ENCODE measurements around the gene SUCLG2.

SUCLG2 gene

GRCh38 chr3:67647390-67647878, 7.0 kb downstream of the SUCLG2 start:
- TF ChIP-seq, protein P1, sequence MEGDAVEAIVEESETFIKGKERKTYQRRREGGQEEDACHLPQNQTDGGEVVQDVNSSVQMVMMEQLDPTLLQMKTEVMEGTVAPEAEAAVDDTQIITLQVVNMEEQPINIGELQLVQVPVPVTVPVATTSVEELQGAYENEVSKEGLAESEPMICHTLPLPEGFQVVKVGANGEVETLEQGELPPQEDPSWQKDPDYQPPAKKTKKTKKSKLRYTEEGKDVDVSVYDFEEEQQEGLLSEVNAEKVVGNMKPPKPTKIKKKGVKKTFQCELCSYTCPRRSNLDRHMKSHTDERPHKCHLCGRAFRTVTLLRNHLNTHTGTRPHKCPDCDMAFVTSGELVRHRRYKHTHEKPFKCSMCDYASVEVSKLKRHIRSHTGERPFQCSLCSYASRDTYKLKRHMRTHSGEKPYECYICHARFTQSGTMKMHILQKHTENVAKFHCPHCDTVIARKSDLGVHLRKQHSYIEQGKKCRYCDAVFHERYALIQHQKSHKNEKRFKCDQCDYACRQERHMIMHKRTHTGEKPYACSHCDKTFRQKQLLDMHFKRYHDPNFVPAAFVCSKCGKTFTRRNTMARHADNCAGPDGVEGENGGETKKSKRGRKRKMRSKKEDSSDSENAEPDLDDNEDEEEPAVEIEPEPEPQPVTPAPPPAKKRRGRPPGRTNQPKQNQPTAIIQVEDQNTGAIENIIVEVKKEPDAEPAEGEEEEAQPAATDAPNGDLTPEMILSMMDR (IDR thresholded peaks at IDR 0.05; ENCODE audit: low read length), result no peak
- no peak for TF ChIP-seq EZH2 (IDR thresholded peaks at IDR 0.05; ENCODE audit: borderline replicate concordance, low read length)
- Histone ChIP-seq H3F3A (ENCODE audit: insufficient read depth, low read length) (no peaks in the 10 kb centered on the region), H3K4me1 (ENCODE audit: insufficient read depth, low read length, severe bottlenecking) (peaks cover 25% of the 10 kb centered on the region), H3K9me2 (ENCODE audit: low read depth, low read length) (no peaks in the 10 kb centered on the region), H3K9me3 (ENCODE audit: low read length) (no peaks in the 10 kb centered on the region), H3K4me2 (ENCODE audit: low read length) (no peak overlapping the region), H3K4me3 (ENCODE audit: low read depth, low read length, poor library complexity, severe bottlenecking) (no peak overlapping the region), H4K20me1 (ENCODE audit: insufficient read depth, low read length) (no peaks in the 10 kb centered on the region), H3K27ac (ENCODE audit: low read depth, low read length, poor library complexity, severe bottlenecking) (no peak overlapping the region), H3K9ac (ENCODE audit: low read length) (no peak overlapping the region), H2AFZ (ENCODE audit: low read length) (no peak overlapping the region), H3K36me3 (ENCODE audit: insufficient read depth, low read length) (peaks cover 23% of the 10 kb centered on the region), H3K79me2 (ENCODE audit: insufficient read depth, low read length) (peaks cover 6% of the 10 kb centered on the region; the same call in 1 of the 2 replicates), H3K27me3 (ENCODE audit: insufficient read depth, low read length) (no peaks in the 10 kb centered on the region)

- H3K9me3 ChIP-seq (ENCODE audit: low read length), result no peaks in the 10 kb centered on the region
- H3K27me3 ChIP-seq (ENCODE audit: insufficient read depth, low read length), result no peaks in the 10 kb centered on the region
- no peak for TF ChIP-seq EZH2 (IDR thresholded peaks at IDR 0.05; ENCODE audit: borderline replicate concordance, low read length)
- TF ChIP-seq, protein P1 (IDR thresholded peaks at IDR 0.05; ENCODE audit: low read length), result no peak
- no peaks in the 10 kb centered on the region for H3K9me2 ChIP-seq (ENCODE audit: low read depth, low read length)
- H3K27ac ChIP-seq (ENCODE audit: low read depth, low read length, poor library complexity, severe bottlenecking), result no peak overlapping the region
- H3K4me3 ChIP-seq (ENCODE audit: low read depth, low read length, poor library complexity, severe bottlenecking), result no peak overlapping the region
- H4K20me1 ChIP-seq (ENCODE audit: insufficient read depth, low read length), result no peaks in the 10 kb centered on the region
- H3K79me2 ChIP-seq (ENCODE audit: insufficient read depth, low read length), result peaks cover 6% of the 10 kb centered on the region; the same call in 1 of the 2 replicates
- no peak overlapping the region for H3K4me2 ChIP-seq (ENCODE audit: low read length)
- H3F3A ChIP-seq (ENCODE audit: insufficient read depth, low read length), result no peaks in the 10 kb centered on the region
- peaks cover 22% of the 10 kb centered on the region for H3K36me3 ChIP-seq (ENCODE audit: insufficient read depth, low read length)
- H2AFZ ChIP-seq (ENCODE audit: low read length), result no peak overlapping the region
- no peak overlapping the region for H3K9ac ChIP-seq (ENCODE audit: low read length)
- peaks cover 18% of the 10 kb centered on the region for H3K4me1 ChIP-seq (ENCODE audit: insufficient read depth, low read length, severe bottlenecking)
Observed at GRCh38 chr3:67646586-67647234, 7.7 kb downstream of the SUCLG2 start.

DNA sequence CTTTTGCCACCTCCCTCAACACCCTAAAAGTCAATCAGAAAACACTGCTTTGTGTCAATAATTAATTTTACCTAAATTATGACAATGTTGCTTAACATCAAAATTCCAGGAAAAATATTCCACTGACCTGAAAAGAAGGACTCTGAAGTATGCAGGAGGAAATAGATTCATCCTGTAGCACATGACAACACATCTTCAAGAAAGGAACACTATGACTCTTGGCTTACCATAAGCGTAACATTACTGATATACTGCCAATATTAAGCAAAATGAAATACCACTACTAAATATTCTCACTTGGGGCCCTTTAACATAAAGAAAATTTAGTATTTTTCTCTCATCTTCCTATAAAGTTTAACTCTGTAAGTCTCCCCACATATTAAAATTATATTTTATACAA, 9.6 kb downstream of the SUCLG2 start:
- Histone ChIP-seq H2AFZ (ENCODE audit: low read length) (no peak overlapping the region), H3K9me3 (ENCODE audit: low read length) (no peaks in the 10 kb centered on the region)
- TF ChIP-seq EZH2 (IDR thresholded peaks at IDR 0.05; ENCODE audit: borderline replicate concordance, low read length), result no peak
- TF ChIP-seq, protein P1 (IDR thresholded peaks at IDR 0.05; ENCODE audit: low read length), result no peak

More for the DNA sequence above, 9.6 kb downstream of the SUCLG2 start:
- peaks cover 9% of the 10 kb centered on the region; the same call in 1 of the 2 replicates for H3K79me2 ChIP-seq (ENCODE audit: insufficient read depth, low read length)
- H3K4me2 ChIP-seq (ENCODE audit: low read length), result no peak overlapping the region
- H3K36me3 ChIP-seq (ENCODE audit: insufficient read depth, low read length), result peaks cover 22% of the 10 kb centered on the region
- no peak overlapping the region for H3K27ac ChIP-seq (ENCODE audit: low read depth, low read length, poor library complexity, severe bottlenecking)
- no peaks in the 10 kb centered on the region for H3K4me1 ChIP-seq (ENCODE audit: insufficient read depth, low read length, severe bottlenecking)
- H3F3A ChIP-seq (ENCODE audit: insufficient read depth, low read length), result no peaks in the 10 kb centered on the region
- no peaks in the 10 kb centered on the region for H3K9me2 ChIP-seq (ENCODE audit: low read depth, low read length)
- no peaks in the 10 kb centered on the region for H3K27me3 ChIP-seq (ENCODE audit: insufficient read depth, low read length)
- H3K9ac ChIP-seq (ENCODE audit: low read length), result no peak overlapping the region
- H3K4me3 ChIP-seq (ENCODE audit: low read depth, low read length, poor library complexity, severe bottlenecking), result no peak overlapping the region
- no peaks in the 10 kb centered on the region for H4K20me1 ChIP-seq (ENCODE audit: insufficient read depth, low read length)

Data from OCI-LY1 (cell line).